Skeletal muscle cell (primary cell): ENCODE data around the gene CA12.

Experiments used
- DNase-seq: peaks from one replicate; pipeline ENCODE4 v3.0.0-alpha.2; 2010; ENCODE audit warnings: low read depth
- H3K4me3 ChIP-seq: 2 replicates; pipeline ENCODE4 v1.5.1; 2011; ENCODE audit warnings: low read depth, mild to moderate bottlenecking, control low read depth, low read length, moderate library complexity

Gene CA12

DNA sequence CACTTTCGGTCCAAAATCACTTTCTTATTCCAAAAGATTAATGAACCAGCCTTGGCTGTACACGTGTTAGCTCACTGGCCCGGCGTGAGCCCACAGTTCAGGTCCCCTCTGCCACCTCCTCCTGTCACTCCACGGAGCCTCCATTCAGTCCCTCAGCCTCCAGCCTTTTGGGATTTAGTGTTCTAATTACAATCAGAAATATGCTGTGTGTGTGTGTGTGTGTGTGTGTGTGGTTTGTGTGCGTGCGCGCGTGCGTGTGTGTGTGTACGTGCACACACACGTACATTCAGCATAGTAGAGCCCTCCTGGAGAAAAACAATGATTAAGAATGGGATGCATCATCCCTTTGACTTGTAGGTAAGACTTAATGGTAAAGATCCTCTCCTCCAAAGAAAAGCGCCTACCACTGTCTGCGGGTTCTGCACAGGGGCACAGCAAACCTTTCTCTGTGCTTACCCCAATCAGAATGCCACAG, 801 bp downstream of the CA12 start:
- no peak for DNase-seq
- peak overlapping the region; percentile 68 for H3K4me3 ChIP-seq

DNA sequence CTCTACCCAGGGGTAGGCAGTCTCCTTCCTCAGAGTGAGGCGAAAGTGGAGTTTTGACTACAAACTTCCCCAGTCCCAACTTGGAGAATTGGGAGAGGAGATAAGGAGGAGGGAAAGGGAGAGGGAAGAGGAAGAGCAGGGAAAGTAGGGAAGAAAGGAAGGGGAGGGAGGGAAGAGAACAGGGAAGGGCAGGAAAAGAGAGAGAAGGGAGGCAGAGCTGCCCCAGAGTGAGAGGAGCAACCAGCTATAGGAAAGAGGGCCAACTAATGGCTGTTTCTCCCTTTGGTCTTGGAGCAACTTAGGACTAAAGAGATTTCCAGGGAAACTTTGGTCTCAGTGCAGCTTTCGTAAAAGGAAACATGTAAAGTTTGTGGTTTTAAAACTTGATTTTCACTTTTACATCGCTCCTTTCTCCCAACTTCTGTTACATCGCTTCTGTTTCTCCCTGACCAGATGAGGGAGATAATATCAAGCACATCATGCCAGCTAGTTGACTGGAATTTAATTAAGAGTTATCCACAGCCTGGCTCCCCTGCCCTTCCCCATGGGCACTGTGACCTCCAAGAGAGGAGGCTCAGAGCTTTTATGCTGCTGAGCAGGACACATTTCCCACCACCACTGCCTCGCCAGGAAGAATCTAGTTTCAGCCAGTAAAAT, 1.4 kb downstream of the CA12 start:
- H3K4me3 ChIP-seq, result peak overlapping the region; percentile 68

DNA sequence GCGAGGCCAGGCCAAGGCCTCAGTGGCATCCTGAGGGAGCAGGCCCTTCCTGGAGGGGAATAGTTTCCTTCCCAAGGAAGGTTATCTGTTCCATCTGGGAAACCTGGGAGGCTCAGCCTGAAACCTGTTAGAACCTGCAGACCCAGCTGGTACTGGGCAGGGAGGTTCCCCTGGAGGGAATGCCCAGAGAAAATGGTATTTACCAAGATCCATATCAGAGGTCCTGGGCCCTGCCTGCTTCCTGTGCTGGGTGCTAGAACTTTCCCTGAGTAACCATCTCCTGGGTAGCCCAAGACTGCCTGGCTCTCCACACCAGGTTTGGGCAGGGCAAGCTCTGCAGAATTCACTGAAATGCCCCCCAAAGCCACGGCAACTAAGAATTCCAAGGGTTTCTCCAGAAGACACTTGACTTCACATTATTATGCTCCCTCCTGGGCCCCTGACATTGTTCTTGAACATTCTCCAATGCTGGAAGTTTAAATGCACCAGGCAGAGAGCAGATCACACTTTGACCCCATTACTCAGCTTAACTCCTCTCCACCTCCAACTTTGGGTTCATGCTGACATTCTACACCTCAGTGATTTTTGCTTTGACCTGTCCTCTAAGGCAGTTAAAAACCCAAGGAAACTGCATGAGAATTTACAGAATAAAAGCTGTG, 2.0 kb downstream of the CA12 start:
- no peak for DNase-seq
- H3K4me3 ChIP-seq, result peak overlapping the region; percentile 68

More for the DNA sequence above, 1.4 kb downstream of the CA12 start:
- DNase-seq, result no peak

DNA sequence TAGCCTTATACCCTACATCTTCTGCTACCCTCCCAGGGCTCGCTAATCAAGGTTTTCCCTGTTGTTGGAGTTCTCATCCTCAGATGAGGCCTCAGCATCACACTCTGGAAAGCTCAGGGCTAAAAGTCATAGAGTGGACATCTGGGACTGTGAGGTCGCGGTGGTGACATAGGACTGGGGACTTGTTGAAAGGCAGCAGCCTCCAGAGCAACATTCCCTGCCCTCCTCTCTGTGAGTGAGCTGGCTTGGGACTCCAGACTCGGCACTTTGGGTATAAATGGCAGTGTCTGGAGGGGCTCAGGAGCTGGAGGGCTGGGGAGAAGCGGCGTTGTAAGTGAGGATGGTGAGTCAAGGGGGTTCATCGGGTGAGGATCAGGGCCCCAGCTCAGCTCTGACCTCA, 2.7 kb downstream of the CA12 start:
- peak overlapping the region; percentile 68 for H3K4me3 ChIP-seq
- no peak for DNase-seq

DNA sequence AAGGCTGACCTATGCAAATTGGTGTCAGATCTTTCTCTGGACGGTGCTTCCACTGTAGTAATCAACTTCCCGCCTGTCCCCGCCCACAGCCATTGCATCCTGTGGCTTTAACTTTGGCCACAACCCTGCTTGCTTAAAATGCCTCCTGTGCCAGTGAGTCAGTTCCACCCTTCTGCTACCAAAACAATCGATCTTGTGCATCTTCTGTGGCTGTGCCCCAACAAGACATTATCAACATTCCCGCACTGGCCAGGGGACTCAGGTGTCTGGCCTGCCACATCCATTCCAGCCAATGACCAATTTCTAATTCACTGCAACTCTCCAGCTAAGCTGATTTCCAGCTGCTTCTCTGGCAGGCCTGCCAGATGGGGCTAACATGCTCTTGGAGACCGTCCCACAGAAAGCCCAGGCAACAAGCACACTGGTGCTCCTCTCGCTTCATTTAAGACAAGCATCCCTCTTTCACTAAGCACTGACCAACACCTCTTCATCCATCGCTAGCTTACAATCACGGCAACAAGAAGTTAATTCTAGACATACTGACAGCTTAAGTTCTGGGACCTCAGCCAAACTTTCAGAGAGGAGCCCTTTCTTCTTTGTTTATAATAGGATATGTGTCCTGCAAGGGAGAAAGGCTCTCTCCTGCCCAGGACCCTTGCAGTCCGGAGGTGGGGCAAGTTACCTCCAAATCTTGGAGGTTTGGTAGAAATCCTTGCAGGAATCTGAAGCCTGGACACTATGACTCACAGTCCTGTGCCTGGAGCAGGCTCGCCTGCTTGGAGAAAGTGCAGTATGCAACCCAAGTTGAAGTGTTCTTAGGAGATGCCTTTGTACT, 6.7 kb downstream of the CA12 start:
- peak; percentile 51 for DNase-seq

DNA sequence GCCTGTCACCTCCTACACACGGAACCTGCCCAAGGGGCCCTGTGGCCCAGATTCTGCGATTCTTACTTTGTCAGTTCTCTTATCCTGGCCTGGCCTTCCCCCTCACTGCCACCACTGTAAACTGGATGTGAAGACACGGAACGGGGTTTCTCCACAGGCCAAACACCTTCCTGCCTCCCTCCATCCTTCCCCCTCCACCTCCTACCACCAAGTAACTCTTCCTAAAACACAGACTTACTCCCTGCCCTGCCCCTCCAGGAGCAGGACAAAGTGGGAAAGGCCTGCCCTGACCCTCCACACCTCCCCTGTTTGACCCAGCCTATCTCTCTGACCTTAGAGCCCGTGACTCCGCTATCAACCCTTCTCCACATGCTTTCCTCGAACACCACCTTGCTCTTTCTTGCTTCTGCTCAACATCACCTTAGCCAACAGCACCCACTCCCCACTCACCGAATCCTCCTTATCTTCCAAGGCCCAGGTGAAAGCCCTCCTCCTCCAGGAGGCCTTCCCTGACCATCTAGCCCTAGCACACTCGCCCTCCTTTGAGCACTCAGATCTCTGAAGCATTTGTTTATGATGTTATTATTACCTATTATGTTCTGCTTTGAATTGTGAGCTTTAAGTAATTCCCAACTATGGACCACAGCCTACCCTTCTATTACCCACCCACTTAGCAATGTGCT, 7.6 kb downstream of the CA12 start:
- H3K4me3 ChIP-seq, result no peak overlapping the region
- no peak for DNase-seq

More for the DNA sequence above, 6.7 kb downstream of the CA12 start:
- peak overlapping the region; percentile 3 for H3K4me3 ChIP-seq

DNA sequence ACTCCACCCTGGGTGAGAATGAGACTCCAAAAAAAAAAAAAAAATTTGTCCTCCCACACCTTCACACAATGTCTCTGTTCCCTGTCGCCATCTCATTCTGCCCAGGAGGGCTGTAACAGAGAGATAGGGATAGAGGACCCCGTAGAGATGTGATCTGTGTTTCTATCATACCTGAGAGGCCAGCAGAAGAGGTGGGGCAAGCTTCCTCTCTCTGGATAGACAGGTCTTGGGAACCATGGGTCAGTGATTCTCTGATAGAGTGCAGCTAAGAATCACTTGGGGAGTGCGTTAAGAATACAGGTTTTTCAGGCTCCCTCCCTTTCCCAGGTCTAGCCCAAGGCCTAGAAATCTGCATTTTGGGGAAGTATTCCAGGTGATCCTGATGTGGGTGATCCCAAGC, 8.3 kb downstream of the CA12 start:
- no peak overlapping the region for H3K4me3 ChIP-seq
- DNase-seq, result no peak

DNA sequence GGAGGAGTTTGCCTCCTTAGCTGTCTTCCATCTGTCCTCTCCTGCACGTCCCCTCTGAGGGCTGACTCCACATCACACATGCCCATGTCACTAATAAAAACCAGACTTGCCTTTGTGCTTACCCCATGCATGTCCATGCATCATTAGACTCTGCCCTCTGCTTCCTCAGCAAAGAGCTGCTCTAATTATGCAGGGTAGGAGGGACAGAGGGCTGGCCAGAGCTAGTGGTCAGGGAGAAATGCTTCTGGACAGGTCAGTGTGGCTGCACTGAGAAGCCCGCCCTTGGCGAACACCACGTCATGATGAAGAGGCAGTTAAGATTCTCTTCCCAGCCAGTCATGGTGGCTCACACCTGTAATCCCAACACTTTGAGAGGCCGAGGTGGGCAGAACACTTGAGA, 8.9 kb downstream of the CA12 start:
- DNase-seq, result peak; percentile 53

DNA sequence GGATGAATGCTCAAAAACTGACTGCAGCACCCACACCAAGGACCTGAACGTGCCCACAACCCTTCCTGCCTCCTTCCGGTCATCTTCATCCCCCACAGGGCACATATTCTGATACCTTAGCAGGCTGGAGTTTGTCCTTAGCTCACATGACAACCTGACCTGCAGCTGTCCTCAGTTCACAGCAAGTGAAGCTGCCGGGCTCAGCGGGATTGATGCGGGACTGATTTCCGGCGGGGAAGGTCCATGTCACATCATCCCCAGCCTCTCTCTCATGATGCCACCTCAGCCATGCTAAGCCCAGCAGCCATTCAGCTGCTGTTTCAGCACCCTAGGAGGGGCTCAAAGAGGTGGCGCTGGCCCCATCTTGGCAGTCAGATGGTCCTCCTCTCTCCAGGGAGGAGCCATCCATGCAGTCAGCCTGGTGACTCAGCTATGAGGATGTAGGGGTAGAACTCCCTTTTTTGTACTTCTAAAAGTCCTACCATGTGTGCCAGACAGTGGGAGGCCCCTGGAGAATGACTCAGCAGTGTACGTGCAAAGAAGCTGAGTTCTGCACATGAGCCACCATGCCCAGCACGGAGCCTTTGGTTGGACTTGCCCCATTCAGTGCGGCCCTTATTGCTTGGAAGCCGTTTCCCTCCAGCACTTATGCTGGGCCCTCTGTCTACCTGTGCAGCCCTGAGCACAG, 9.5 kb downstream of the CA12 start:
- peak; percentile 95 for DNase-seq
- H3K4me3 ChIP-seq, result no peak overlapping the region

More for the DNA sequence above, 8.9 kb downstream of the CA12 start:
- H3K4me3 ChIP-seq, result no peak overlapping the region

DNA sequence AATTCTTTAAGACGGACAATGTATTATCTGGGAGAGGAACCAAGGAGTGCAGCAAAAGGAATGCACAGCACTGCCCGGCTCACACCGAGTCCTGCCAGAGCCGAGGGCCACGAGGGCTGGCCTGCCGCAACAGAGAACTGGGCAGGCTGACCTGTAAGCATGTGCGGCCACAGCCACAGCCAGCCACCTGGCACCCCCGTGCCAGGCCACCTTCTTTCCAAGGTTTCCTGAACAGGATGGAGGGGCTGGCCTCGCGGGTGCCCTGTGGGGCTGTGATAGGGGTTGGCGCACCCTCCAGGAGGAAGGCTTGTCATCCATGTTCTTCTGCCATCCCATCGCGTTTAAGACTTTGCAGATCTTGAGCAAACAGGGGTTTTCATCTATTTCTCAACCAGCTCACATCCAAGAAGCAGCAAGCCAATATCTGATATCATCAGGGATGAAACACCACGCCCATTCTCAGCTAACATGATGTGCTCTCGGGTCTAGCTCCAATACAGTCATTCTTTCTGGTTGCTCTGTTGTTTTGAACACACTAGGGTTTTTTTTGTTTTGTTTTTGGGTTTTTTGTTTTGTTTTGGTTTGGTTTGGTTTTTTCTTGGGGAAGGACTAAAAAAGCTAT, 10.2 kb downstream of the CA12 start:
- no peak overlapping the region for H3K4me3 ChIP-seq
- peak; percentile 75 for DNase-seq

DNA sequence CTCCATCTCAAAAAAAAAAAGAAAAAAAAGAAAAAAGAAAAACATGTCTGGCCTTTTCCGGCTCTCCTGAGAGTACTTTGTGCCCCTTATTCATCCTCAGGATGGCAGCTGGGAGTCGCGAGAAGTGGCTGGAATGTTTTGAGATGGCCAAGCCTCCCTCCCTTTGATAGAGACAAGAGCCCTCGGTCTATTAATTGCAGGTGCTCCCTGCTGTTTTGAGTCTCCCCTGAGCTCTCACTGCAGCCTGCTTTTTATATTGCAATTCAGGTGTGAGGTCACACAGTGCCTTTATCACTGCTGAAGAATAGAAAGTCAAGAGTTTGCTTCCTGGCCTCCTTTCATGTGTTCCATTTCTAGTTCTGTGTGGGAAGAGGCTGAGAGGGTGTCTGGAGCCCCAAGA, 10.9 kb downstream of the CA12 start:
- no peak overlapping the region for H3K4me3 ChIP-seq
- DNase-seq, result no peak

DNA sequence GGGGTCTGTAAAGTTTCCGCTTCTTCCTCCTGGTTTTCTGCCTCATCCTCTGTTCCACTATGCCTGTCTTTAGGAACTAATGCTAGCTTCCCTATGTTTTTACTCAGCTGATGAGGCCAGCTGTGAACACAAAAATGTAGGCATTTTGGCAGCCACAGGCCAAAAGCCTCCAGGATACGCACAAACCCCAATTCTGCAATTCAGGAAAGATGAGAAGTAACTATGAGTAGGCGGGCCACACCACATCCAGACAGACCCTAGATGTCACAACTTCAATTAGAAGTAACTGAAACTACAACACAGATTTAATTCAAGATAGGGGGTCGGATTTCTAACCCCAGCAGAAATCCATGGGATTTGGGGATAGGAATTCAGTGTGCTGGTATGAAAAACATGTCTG, 11.9 kb downstream of the CA12 start:
- H3K4me3 ChIP-seq, result no peak overlapping the region
- DNase-seq, result no peak

DNA sequence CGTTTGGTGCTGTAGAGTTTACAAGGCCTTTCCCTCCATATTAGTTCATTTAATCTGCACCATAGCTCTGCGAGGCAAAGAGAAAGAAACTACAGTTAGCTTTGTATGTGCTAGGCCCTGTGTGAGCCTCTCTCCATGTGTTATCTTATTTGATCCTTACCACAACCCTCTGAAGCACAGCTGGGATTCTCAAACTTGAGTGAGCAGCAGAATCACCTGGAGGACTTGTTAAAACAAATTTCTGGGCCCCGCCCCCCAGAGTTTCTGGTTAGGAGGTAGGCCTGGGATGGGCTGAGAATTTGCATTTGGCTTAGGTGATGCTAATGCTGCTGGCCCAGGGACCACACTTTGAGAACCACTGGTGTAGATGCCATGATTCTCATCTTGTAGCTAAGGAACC, 12.3 kb downstream of the CA12 start:
- no peak for DNase-seq
- H3K4me3 ChIP-seq, result no peak overlapping the region

DNA sequence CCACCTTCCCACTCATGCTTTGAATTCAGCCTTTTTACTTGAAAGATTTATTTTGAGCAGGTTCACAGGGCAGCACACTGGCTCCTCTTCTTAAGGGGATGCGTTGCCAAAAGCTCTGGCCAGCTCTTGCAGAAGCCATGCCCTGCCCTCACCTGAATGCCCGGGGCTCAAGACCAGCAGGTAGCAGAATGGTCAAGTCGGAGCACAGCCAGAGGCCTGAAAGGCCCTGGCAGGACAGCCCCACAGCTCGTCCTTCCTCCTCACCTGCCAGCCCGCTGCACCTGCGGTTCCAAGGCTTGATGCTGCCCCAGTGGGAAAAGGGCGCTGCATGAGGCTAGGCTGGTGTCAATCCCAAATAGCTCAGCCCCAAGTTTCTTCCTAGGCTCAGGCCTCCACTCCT, 13.1 kb downstream of the CA12 start:
- no peak for DNase-seq
- no peak overlapping the region for H3K4me3 ChIP-seq

DNA sequence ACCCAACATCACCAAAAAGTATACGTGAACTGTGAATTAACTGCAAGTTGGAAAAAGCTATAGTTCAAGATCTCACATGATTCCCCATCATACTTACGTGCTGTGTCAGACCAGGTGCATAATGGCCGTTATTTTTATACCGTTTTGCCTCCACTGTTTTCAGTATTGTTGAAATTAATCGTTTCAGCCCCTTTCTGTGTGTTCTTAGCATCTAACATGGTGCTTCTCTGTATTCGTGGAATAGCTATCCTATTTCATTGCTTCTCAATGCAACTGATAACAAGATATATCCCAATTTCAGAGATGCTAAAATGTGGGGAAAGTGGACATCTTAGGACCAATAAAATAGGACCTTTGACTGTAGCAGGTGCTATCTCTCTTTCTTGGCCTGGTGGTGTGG, 13.7 kb downstream of the CA12 start:
- DNase-seq, result no peak
- no peak overlapping the region for H3K4me3 ChIP-seq

DNA sequence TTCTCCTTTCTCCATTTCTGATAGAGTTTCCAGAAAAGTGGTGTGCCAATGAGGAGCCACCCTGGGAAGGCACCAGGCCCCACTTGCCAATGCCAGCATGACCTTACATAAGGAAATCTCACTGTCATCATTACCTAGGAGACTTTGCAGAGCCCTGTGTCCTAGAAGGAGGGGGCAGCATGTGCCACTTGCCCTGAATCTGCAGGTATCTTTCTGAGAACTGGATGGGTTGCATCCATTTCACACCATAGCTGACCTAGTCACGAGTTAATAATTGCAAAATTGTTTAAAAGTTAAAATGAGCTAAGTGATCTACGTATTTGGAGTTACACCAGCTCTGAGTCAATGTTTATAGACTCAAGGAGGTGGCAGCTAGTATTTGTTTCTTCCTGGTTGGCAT, 14.3 kb downstream of the CA12 start:
- H3K4me3 ChIP-seq, result no peak overlapping the region
- no peak for DNase-seq

DNA sequence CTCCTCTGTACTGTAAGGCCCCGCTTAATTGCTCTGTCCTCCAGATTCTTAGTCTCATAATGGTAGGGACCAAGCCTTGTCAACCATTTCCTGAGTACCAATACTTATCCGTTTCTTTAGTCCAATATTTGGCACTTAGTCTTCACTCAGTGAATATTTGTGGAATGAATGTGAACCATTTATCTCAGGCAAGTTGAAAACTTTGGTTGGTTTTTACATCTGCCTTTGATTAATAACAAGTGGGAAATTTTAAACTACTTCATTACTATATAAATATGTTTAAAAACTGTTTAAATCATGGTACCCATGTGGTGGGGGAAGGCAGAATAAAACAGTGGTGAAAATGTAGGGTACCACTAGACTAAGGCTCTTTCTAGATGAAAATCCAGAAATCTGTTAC, 15.2 kb downstream of the CA12 start:
- H3K4me3 ChIP-seq, result no peak overlapping the region
- no peak for DNase-seq

DNA sequence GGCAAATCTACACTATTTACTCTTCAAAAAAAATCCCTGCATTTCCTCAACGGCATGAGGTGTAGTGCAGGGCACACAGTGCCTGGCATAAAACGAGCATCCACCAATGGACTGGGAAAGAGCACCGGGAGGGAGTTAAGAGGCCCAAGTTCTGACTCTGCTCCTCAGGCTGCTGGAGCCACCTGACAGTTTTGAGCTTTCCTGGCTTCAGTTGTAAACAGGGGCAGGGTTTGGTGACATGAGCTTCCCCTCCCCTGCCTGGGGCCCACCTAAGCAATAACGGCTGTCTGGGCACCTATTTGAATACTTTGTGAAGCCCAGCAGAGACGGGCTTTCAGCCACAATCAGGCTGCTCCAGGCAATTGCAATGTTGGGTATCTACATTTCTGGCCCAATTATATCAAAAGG, 16.4 kb downstream of the CA12 start:
- DNase-seq, result no peak
- H3K4me3 ChIP-seq, result no peak overlapping the region
